ENCODE measurements around the gene TBC1D2B.
"Not testable (repeated sequence)": the region's sequence is repeated elsewhere in the genome, so short reads cannot be mapped to it uniquely, and the experiment has no call there.

TBC1D2B gene

DNA sequence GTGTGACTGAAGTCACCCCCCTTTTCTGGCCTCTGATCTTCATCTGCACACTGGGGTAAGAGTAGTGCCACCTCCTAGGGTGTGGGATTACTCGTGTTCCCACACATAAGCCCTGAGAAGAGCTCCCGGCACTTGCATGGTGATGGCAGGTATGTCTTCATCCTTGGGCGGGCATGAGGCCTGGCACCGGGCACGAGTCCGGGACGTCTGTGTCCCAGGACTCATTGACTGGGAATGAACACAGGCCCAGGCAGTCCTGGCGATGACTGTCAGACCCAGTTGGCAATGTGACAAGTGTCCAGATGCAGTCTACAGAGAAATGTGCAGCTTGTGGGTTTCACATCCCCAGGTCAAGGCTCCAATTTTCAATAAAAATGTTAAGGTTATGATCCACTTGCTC is 78.9 kb downstream of the TBC1D2B start:
- DNase-seq, result no peak

DNA sequence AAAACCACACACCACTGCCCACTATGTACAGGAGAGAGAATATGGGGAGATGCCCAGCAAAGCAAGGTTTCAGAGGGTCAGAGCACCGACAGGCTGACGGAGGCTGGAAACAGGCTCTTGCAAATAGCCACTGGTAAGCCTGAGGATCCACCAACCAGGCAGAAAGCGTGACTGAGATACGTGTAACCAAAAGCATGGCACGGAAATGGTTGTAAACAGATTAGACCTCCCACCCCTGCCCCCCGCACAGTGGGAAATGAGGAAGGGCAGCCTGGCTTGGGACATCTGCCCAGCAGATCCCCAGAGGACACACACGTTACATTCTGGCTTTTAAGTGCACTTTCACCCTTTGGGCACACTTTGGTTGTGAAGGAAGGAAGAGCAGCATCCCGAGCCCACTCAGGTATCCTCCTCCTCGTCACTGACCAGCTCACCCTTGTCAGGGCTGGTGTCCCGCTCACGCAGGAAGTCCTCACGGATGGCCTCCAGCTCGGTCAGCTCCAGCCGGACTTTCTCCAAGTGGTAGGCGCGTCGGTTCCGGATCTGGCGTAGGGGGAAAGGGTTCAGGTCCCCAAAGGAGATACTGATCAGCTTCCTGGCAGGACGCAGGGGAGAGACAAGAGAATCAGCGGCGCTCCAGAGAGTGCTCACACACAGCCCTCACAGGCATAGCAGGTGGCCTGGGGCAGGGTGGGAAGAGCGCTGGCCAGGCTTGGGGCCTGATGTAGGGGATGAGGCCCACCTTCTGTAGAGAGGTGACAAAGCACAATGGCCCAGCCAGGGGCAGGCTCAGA is 79.6 kb downstream of the TBC1D2B start:
- DNase-seq, result not testable (repeated sequence)

DNA sequence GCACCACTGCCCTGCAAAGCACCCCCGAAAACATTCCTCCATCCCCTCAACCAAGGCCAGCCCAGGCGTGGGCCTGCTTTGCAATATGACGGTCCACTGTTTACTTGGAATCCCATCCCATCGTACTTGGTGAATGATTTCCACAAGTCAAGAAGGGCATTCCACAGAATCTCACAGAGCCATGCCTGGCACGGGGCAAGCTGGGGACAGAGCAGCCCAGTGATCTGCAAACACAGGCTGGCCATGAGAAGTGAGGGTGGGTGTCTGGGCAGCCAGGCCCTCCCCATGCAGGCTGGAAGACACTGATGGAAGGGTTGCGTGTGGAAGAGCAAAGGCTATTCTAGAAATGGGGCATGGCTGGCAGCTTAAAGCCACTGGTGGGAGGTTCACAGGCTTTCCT is 80.3 kb downstream of the TBC1D2B start:
- DNase-seq, result not testable (repeated sequence)

DNA sequence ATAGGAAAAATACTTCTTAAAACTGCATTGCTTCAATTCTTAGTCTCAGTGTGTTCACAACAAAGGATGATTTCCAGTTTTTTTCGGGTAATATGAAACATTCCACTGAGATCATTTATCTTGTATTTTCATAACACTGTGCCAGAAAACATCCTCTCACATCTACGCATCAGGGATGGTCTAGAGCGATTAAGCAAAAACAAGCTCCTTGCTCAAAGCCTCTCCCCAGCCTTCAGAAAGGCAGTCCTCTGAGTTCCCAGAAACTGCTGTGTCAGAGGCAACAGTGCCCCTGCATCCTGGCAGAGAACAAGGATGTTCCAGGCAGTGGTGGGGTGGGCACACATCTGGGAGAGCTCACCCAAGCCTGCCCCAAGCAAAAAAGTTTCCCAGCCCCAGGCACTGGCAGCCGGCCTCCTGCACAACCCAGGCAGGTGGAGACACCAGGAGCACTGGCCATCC is 80.8 kb downstream of the TBC1D2B start:
- not testable (repeated sequence) for DNase-seq

DNA sequence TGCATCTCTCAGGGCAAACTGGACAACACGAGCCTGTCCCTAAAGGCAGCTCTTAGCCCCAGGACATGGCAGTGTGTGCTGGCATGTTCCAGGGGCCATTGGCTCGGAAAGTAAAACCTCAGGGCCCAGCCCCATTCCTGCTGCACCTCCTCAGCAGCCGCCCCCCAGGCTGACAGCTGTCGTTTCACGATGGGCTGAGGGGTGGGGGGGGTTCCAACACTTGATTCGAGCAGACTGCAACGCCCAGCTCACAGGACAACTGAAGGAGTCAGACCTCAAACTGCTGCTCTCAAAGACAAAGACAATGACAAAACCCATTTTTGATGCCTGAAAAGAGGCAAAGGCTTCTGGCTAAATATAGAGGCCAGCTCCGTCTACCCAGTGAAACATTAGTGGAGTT is 81.3 kb downstream of the TBC1D2B start:
- not testable (repeated sequence) for DNase-seq

DNA sequence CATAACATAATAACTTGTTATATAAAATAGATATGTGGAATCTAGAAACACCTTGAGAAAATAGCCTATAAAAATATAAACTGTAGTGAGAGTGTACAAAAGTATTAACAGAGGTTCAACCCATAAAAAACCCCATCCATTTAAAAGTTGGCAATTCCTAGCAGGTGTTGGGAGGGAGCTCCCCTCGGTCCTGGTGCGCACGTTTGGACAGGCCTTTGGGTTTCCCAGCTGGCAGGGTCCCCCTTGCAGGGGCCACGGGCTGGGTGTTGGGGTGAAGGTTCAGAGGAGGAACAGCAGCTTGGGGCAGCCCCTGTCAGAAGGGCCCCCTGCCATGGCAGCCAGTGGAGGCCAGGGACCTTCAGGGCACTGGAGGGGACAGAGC is 82.0 kb downstream of the TBC1D2B start:
- not testable (repeated sequence) for DNase-seq

DNA sequence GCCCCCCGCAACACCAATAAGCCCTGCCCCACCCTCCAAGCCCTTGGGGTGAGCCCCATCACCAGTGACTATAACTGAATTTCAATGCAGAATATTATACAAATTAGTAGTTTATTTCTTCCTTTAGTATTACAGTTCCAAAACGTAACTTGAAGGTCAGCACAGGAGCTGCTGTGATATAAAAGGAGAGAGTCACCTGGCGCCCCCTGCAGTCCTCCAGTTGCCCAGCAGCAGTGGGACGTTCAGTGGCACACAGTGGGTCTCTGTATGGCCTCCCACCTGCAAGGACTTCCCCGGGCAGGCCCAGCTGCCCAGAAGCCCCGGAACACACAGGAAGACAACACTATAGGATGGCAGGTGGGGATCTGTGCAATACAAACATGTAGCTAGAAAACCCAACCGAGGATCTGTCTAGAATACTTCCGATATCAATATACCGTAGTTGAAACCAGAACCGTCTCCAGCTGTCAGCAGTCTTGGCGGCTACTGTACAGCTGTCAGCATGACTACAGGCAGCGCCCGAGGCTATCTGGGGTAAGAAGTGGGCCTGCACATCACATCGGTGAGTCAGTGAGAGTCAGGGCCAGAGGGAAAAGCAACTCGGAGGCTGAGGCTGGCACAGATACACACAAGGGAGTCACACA is 82.5 kb downstream of the TBC1D2B start:
- not testable (repeated sequence) for DNase-seq

DNA sequence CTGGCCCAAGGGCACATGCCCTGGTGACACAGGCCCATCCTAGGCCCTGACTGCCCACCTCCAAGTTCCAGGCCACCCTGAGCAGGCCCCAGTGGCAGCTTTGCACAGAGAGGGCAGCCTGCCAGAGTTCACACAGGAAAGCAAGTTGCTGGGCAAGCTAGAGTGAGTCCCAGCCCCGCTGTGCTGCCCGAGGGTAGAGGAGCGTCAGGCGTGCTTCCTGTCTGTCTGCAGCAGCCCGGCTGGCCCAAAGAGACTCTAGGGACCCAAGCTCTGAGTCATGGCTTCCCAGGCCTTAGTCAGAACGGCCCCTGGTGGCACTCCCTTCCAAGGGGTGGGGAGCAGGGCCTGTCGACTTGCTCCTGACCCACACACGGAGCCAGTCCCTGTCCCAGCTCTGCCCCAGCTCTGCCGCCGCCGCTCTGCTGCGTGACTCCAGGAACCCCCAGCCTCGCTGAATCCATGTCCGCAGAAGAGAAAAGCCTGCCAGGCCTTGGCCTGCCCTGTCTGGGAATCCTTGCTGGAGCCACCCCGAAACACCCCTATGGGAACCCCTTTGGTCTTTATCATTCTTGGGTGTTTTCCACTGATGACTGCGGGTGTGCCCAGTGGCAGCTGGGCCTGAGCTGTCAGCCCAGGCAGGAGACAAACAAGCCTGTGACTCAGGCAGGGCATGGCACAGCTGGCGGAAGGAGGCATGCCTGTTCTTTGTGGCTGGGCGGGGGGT is 83.4 kb downstream of the TBC1D2B start:
- DNase-seq, result not testable (repeated sequence)

DNA sequence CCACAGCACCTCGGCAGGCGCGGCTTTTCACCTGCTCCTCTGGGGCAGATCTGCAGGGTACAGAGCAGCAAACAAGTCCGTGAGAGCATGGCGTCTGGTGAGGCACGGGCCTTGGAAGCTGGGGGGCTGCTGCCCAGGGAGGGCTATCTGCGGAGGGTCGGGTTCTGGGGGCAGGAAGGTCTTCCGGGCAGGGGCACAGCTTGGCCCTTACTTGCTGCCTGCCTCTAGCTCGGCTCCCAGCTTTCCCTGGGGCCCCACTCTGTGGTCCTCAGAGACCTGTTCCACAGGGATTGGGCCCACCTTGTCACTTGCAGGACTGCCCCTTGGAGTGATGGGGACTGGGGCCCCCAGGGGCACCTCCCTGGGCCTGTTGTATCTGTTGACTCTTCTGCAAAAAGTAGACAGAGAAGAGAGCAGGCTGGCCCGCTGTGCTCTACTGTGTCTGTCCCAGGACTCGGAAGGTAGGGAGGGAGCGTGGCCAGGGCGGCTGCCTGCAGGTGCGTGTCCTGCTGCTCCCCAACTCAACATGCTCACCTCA is 84.1 kb downstream of the TBC1D2B start:
- DNase-seq, result no peak

DNA sequence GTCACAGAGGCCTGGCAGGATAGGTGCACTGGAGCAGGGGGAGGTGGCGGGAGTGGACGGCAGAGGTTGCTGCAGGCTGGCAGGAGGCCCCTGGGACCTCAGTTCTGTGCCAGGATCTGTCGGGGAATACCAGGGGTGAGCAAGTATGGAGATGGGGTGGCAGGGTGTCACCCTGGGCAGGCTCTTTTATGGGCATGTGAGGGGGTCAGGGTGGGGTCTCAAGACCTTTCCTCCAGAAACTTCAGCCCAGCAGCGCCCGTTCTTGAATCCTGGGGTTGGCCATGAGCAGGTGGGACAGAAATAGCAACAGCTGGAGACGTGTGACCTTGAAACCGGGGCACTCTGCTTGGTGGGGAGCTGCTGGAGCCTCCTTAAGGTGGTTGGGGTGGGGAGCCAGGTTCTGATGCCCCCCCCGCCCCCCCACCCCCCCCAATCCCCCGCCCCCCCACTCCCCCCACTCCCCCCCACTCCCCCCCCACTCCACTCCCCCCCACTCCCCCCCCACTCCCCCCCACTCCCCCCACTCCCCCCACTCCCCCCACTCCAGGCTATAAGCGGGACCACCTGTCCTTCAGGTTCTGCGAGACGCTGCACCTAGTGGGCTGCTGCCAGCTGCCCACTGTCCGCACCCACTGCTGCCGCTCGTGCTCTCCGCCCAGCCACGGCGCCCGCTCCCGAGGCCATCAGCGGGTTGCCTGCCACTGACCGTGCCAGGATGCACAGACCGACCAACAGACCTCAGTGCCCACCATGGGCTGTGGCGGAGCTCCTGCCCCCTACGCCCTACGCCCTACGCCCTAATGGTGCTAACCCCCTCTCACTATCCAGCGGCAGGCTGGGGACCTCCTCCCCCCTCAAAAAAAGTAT is 84.9 kb downstream of the TBC1D2B start:
- DNase-seq, result no peak

DNA sequence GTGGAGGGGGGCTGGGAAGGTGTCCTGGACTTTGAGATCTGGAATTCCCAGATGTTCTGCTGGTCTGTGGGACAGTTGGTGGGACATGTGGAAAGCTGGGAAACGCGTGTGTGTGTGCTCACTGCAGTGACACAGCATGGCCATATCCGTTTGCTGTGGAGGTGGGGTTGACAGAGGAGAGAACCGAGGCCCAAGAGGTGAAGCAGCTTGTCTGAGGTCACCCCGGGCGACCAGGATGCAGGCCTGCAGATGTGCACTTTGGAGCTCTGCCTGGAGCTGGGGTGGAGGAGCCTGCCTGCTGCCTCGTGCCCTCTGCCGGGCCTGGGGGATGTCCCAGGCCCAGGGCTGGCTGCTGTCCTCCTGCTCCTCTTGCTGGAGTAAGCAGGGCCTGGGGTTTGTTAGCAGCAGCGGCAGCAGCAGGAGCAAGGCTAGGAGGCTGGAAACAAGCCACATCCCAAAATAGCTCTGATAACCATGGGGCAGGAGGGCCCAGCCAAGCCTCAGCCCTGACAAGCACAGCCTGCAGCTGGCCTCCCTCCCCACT is 85.8 kb downstream of the TBC1D2B start:
- not testable (repeated sequence) for DNase-seq

DNA sequence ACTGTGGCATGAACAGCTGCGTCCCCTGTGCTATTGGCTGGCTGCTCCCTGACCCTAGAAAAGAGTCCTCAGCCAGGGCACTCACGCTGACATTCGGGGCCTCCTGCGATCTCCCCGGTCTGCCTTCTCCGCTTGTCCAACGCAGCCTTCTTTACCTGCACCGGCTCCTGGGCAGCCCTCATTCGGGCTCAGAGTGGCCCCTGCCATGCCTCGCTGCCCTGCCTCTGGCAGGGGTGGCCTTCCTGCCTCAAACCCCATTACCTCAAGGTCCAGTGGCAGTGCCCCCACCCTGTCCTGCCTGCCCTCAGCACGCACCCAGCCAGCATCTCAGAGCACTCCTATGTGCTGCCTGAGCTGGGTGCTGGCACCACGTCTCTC is 86.5 kb downstream of the TBC1D2B start:
- DNase-seq, result no peak

DNA sequence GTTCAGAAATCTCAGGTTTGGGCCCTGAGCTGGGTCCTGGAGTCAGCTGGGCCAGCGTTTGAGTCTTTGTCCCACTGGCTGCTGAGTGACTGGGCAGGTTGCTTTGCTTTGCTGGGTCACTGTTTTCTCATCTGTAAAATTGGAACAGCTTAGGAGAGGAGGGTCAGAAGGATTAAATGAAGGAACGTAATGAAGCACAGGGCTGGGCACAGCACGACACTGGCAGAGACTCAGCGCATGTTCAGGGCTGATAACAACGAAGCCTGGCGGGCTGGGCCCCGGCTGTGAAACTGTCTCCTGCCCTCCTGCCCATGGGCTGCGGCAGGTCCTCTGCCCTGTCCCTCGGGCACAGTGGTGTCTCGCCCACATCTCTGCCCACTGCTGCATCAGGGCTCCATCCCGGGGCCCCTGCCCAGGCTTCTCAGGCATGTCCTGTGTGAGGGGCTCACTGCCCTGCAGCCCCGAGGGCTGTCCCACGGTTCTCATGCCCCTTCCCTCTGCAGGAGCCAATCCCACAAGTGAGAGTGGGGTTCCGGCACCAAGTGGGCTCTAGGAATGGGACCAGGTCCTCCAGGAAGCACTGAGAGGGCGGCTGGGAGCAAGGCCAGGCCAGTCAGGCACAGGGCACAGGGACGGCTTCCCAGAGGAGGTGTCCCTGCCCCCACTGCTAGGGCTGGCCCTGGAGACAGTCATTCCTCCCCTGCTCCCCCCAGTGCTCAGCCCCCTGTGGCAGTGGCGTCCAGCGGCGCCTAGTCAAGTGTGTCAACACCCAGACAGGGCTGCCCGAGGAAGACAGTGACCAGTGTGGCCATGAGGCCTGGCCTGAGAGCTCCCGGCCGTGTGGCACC is 88.0 kb downstream of the TBC1D2B start:
- no peak for DNase-seq

DNA sequence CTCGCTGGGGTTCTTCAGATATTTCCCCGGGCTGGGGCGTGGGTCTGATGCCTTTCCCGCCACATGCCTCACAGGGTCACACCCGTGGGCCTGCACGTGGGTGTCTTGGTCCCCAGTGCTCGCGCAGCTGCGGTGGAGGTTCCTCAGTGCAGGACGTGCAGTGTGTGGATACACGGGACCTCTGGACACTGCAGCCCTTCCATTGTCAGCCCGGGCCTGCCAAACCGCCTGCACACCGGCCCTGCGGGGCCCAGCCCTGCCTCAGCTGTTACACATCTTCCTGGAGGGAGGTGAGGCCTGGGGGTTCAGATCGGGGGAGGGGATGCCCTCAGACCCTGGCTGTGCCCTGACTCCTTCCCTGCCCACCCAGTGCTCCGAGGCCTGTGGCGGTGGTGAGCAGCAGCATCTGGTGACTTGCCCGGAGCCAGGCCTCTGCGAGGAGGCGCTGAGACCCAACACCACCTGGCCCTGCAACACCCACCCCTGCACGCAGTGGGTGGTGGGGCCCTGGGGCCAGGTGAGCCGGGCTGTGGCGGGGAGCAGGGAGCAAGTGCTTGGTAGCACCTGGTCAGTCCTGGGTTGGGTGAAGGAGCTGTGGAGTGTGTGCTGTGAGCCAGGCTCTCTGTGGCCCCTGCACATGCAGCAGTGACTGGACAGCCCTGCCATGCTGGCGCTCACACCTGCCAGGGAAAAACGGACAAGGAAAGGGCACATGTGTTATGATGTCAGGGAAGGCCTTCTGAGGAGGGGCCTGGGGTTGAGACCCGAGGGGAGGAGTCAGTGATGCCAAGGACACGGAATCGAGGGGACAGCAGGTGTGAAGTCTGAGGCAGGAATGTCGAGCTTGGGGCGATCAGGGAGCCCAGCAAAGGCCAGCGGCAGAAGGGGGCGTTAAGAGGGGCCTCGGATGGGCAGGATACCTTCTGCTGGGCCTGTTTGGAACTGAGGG is 88.9 kb downstream of the TBC1D2B start:
- DNase-seq, result no peak

DNA sequence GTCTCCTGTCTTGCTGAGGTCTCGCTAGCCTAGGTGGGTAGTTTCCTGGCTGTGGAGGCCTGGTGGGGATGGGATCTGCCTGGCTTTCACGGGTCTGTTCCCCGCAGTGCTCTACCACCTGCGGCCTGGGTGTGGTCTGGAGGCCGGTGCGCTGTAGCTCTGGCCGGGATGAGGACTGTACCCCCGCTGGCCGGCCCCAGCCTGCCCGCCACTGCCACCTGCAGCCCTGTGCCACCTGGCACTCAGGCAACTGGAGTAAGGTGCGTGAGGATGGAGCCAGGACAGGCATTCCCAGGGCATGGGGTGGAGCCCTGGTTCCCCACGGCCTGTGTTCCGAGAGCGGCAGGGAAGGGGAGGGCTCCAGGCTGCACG is 89.8 kb downstream of the TBC1D2B start:
- not testable (repeated sequence) for DNase-seq

DNA sequence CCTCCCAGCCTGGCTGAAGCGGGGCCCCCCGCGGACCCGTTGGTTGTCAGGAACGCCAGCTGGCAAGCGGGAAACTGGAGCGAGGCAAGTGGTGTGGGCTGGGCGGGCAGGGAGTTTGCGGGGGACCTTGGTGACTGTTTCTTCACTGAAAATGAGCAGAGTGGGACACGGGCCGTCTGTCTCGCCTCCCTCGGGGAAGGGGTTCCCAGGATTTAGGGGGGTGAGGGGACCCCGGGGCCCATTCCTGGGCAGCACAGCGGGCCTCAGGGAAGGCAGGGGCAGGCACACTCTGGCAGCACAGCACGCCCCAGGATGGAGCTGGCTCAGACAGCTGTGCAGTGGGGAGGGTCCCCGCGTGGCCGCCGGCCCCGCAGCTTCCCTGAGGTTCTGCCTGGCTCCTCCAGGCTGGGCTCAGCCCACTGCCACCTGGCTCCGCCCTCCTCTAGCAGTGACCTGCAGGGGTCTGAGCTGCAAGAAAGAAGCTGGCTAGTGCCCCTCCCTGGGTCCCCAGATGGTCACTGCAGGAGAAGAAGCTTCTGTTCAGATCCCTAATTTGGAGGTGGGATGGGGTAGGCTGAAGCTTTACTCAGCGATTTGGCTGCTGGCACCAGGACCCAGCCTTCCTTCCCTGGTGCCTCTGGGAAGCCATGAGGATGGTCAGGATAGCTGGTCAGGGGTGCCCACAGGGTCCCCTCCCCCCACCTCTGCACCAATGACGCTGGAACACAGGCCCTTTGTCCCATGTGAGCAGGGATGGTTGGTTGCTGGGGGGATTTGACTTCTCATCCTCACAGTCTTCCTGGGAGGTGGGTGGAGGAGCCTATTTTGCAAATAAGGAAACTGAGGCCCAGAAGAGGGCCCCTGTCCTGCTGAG is 90.4 kb downstream of the TBC1D2B start:
- DNase-seq, result no peak

DNA sequence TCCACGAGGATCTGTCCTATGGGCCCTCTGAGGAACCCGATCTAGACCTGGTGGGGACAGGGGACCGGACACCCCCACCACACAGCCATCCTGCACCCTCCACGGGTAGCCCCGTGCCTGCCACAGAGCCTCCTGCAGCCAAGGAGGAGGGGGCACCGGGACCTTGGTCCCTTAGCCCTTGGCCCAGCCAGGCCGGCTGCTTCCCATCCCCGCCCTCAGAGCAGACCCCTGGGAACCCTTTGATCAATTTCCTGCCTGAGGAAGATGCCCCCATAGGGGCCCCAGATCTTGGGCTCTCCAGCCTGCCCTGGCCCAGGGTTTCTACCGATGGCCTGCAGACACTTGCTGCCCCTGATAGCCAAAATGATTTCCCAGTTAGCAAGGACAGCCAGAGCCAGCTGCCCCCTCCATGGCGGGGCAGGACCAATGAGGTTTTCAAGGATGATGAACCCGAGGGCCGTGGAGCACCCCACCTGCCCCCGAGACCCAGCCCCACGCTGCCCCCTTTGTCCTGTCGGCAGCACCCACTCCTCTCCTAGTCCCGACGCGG is 91.5 kb downstream of the TBC1D2B start:
- DNase-seq, result no peak

DNA sequence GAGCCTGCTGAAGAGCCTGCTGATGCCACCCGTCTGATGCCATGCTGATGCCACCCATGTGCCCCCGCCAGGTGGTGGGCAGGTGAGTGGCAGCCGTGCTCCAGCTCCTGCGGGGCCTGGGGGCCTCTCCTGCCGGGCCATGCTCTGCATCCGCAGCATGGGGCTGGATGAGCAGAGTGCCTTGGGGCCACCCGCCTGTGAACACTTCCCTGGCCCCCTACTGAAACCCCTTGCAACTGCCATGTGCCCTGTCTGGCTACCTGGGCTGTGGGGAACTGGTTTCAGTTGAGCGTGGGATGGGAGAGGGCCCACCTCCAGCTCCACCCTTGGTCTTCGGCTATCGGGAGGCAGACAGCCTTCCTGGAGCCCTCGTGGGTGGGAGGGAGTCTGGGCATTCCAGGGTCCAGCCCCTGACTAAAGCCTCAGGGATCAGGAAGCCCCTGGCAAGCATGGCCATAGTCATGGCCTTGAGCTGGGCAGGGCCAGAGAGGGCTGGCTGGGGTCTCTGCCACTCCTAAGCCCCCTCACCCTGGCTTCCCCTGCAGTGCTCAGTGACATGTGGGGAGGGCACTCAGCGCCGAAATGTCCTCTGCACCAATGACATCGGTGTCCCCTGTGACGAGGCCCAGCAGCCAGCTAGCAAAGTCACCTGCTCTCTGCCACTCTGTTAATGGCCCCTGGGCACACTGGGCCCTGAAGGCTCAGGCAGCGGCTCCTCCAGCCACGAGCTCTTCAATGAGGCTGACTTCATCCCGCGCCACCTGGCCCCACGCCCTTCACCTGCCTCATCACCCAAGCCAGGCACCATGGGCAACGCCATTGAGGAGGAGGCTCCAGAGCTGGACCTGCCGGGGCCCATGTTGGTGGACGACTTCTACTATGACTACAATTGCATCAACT is 92.2 kb downstream of the TBC1D2B start:
- no peak for DNase-seq

Data from activated naive CD4-positive, alpha-beta T cell treated with Interleukin-2 at 50 U/mL for 16 hours (primary cell).